ENCODE measurements around the gene MTF1. TPM values are rescaled to one million over a fixed set of nuclear protein-coding genes. Genes with fewer than 3 reads are reported as not detected.

Gene MTF1
- total RNA-seq, 1 experiment from 2014 or later, result 21.2 TPM

GRCh38 chr1:37822906-37823815 lies 36.2 kb downstream of the MTF1 start:
- H3K27ac ChIP-seq (ENCODE audit: low read depth, low read length), result no peak overlapping the region
- POLR2A ChIA-PET, result no interaction called here
- H2AFZ ChIP-seq (ENCODE audit: low read depth, low read length, poor library complexity, severe bottlenecking), result no peak overlapping the region
- RAD21 ChIA-PET (ENCODE audit: low non-redundant PET in 1 of 2, low total read pairs in 2 of 2, uncharacterized antibody in 2 of 2, unreplicated experiment in 2 of 2), result no interaction called here
- DNase-seq (ENCODE audit: low read depth, low spot score), result no peak
- H3K36me3 ChIP-seq (ENCODE audit: control insufficient read depth in 1 of 2, insufficient read depth in 2 of 2, low read length in 2 of 2), result peaks cover 22 to 36% of the 10 kb centered on the region in 2 experiments
- TF ChIP-seq SRF (IDR thresholded peaks at IDR 0.05; ENCODE audit: low read depth), result no peak
- TF ChIP-seq TCF7L2 (IDR thresholded peaks at IDR 0.05; ENCODE audit: borderline replicate concordance, extremely low read depth, insufficient read depth, insufficient read length), result no peak
- TF ChIP-seq EZH2 (IDR thresholded peaks at IDR 0.05), result no peak
- no peak for TF ChIP-seq SP1 (IDR thresholded peaks at IDR 0.05; ENCODE audit: low read depth)
- no peak for TF ChIP-seq EGR1 (IDR thresholded peaks at IDR 0.05; ENCODE audit: low read depth)
- TF ChIP-seq RAD21 (IDR thresholded peaks at IDR 0.05; ENCODE audit: low read depth), result no peak
- TF ChIP-seq CEBPB (IDR thresholded peaks at IDR 0.05; ENCODE audit: low read depth), result no peak
- TF ChIP-seq FOSL1 (IDR thresholded peaks at IDR 0.05; ENCODE audit: low read depth), result no peak
- TF ChIP-seq POLR2A (IDR thresholded peaks at IDR 0.05; ENCODE audit: borderline replicate concordance, extremely low read depth, insufficient read depth, insufficient read length), result no peak
- no peak for TF ChIP-seq ZNF274 (IDR thresholded peaks at IDR 0.05; ENCODE audit: low read depth, low read length)
- no peak for TF ChIP-seq REST (IDR thresholded peaks at IDR 0.05; ENCODE audit: low read depth)
- TF ChIP-seq ATF3 (IDR thresholded peaks at IDR 0.05), result no peak
- TF ChIP-seq CBX3 (IDR thresholded peaks at IDR 0.05; ENCODE audit: low read depth), result no peak
- no peak overlapping the region for H3K4me3 ChIP-seq (replicated peaks in 1 of 2; ENCODE audit: low read depth in 1 of 2, low read length in 2 of 2)
- CTCF ChIA-PET, result no interaction called here
- H3K9me3 ChIP-seq (ENCODE audit: control insufficient read depth in 1 of 2, insufficient read depth in 1 of 2, low read depth in 1 of 2, low read length in 2 of 2), result no peaks in the 10 kb centered on the region
- no peak overlapping the region for H3K9ac ChIP-seq (ENCODE audit: low read length)
- no peaks in the 10 kb centered on the region for H3K79me2 ChIP-seq (ENCODE audit: insufficient read depth, low read length)
- H3K9me2 ChIP-seq (ENCODE audit: insufficient read depth), result no peaks in the 10 kb centered on the region
- no peak overlapping the region for H3K4me2 ChIP-seq (ENCODE audit: low read length)
- no peaks in the 10 kb centered on the region for H3K27me3 ChIP-seq (ENCODE audit: insufficient read depth, low read length)
- intact Hi-C loops (cut with micrococcal nuclease), result no loop called here
- H3K4me1 ChIP-seq (ENCODE audit: control insufficient read depth in 1 of 2, insufficient read depth in 2 of 2, low read length in 2 of 2), result peaks cover 0 to 10% of the 10 kb centered on the region in 2 experiments; a peak in 2 of 4 replicates
- BruUV-seq (replicated peaks), result no TSS peak
- no peak for ATAC-seq
- no peaks in the 10 kb centered on the region for H4K20me1 ChIP-seq (ENCODE audit: insufficient read depth)
